ENCODE measurements around the gene SPINK7. TPM values are rescaled to one million over a fixed set of nuclear protein-coding genes. Genes with fewer than 3 reads are reported as not detected.

SPINK7 gene
- total RNA-seq, 1 donor from 2014 or later, result not detected

- Histone ChIP-seq H3K4me2 (ENCODE audit: low read length) (no peak within 1 kb of the TSS), H4K20me1 (ENCODE audit: insufficient read depth, low read length) (no peaks in the 10 kb centered on the region), H3K4me3 (ENCODE audit: insufficient read depth, low read depth, low read length) (no peak within 1 kb of the TSS), H3K27ac (ENCODE audit: low read depth, low read length) (no peak within 1 kb of the TSS), H3K27me3 (ENCODE audit: insufficient read depth, low read length) (no peaks in the 10 kb centered on the region), H2AFZ (ENCODE audit: low read depth, low read length) (no peak within 1 kb of the TSS), H3K9me3 (ENCODE audit: insufficient read depth, low read depth, low read length) (no peaks in the 10 kb centered on the region), H3K36me3 (ENCODE audit: insufficient read depth, low read length) (no peaks in the 10 kb centered on the region), H3K4me1 (ENCODE audit: insufficient read depth, low read length) (no peaks in the 10 kb centered on the region), H3K79me2 (ENCODE audit: insufficient read depth, low read length) (no peaks in the 10 kb centered on the region), H3K9ac (ENCODE audit: low read length) (no peak within 1 kb of the TSS)
- no peaks in the 10 kb centered on the region for H3K27me3 Mint-ChIP-seq (ENCODE audit: low read depth, unreplicated experiment)
- H3K4me1 Mint-ChIP-seq (ENCODE audit: low read depth, unreplicated experiment), result no peaks in the 10 kb centered on the region
- no peak within 1 kb of the TSS for H3K4me3 Mint-ChIP-seq (ENCODE audit: unreplicated experiment)
- peaks cover 3% of the 10 kb centered on the region for H3K9me3 Mint-ChIP-seq (ENCODE audit: unreplicated experiment)
- no peak for DNase-seq (ENCODE audit: low read depth)
- no peak for FAIRE-seq
- H3K36me3 Mint-ChIP-seq (ENCODE audit: low read depth, unreplicated experiment), result no peaks in the 10 kb centered on the region
- TF ChIP-seq CTCF (IDR thresholded peaks at IDR 0.05; ENCODE audit: insufficient read depth, low read depth, low read length) (no peak), EZH2 (IDR thresholded peaks at IDR 0.05; ENCODE audit: insufficient read depth, low read length) (no peak)
- no peak within 1 kb of the TSS for H3K27ac Mint-ChIP-seq (ENCODE audit: unreplicated experiment)
Observed at GRCh38 chr5:148335259-148335658, 23.0 kb downstream of the SPINK7 start, which contains the start of gene SPINK9. TSS of gene SPINK9 (plus strand) at chr5:148335559. CDS start at chr5:148335614, 55 bp downstream.

- no peak overlapping the region for H2AFZ ChIP-seq (ENCODE audit: low read depth, low read length)
- H3K9me3 ChIP-seq (ENCODE audit: insufficient read depth, low read depth, low read length), result no peaks in the 10 kb centered on the region
- no peaks in the 10 kb centered on the region for H3K27me3 ChIP-seq (ENCODE audit: insufficient read depth, low read length)
- no peak overlapping the region for H3K4me3 Mint-ChIP-seq (ENCODE audit: unreplicated experiment)
- no peaks in the 10 kb centered on the region for H3K9me3 Mint-ChIP-seq (ENCODE audit: unreplicated experiment)
- no peak overlapping the region for H3K9ac ChIP-seq (ENCODE audit: low read length)
- no peaks in the 10 kb centered on the region for H3K4me1 ChIP-seq (ENCODE audit: insufficient read depth, low read length)
- H4K20me1 ChIP-seq (ENCODE audit: insufficient read depth, low read length), result no peaks in the 10 kb centered on the region
- no peak overlapping the region for H3K4me2 ChIP-seq (ENCODE audit: low read length)
- no peaks in the 10 kb centered on the region for H3K36me3 Mint-ChIP-seq (ENCODE audit: low read depth, unreplicated experiment)
- no peak overlapping the region for H3K27ac Mint-ChIP-seq (ENCODE audit: unreplicated experiment)
- H3K27me3 Mint-ChIP-seq (ENCODE audit: low read depth, unreplicated experiment), result no peaks in the 10 kb centered on the region
- H3K79me2 ChIP-seq (ENCODE audit: insufficient read depth, low read length), result no peaks in the 10 kb centered on the region
- no peaks in the 10 kb centered on the region for H3K36me3 ChIP-seq (ENCODE audit: insufficient read depth, low read length)
- DNase-seq (ENCODE audit: low read depth) (no peak), FAIRE-seq (no peak)
- TF ChIP-seq EZH2 (IDR thresholded peaks at IDR 0.05; ENCODE audit: insufficient read depth, low read length), result no peak
- H3K4me3 ChIP-seq (ENCODE audit: insufficient read depth, low read depth, low read length), result no peak overlapping the region
- H3K4me1 Mint-ChIP-seq (ENCODE audit: low read depth, unreplicated experiment), result no peaks in the 10 kb centered on the region
- H3K27ac ChIP-seq (ENCODE audit: low read depth, low read length), result no peak overlapping the region
Observed at GRCh38 chr5:148336704-148337435, 24.6 kb downstream of the SPINK7 start.

- no peaks in the 10 kb centered on the region for H3K9me3 Mint-ChIP-seq (ENCODE audit: unreplicated experiment)
- no peak overlapping the region for H3K27ac Mint-ChIP-seq (ENCODE audit: unreplicated experiment)
- no peaks in the 10 kb centered on the region for H3K27me3 Mint-ChIP-seq (ENCODE audit: low read depth, unreplicated experiment)
- DNase-seq (ENCODE audit: low read depth), result no peak
- Histone ChIP-seq H3K4me3 (ENCODE audit: insufficient read depth, low read depth, low read length) (no peak overlapping the region), H3K9ac (ENCODE audit: low read length) (no peak overlapping the region), H3K36me3 (ENCODE audit: insufficient read depth, low read length) (no peaks in the 10 kb centered on the region), H3K79me2 (ENCODE audit: insufficient read depth, low read length) (no peaks in the 10 kb centered on the region), H3K4me2 (ENCODE audit: low read length) (no peak overlapping the region), H3K9me3 (ENCODE audit: insufficient read depth, low read depth, low read length) (no peaks in the 10 kb centered on the region), H3K27me3 (ENCODE audit: insufficient read depth, low read length) (no peaks in the 10 kb centered on the region), H4K20me1 (ENCODE audit: insufficient read depth, low read length) (no peaks in the 10 kb centered on the region), H3K27ac (ENCODE audit: low read depth, low read length) (no peak overlapping the region), H3K4me1 (ENCODE audit: insufficient read depth, low read length) (no peaks in the 10 kb centered on the region), H2AFZ (ENCODE audit: low read depth, low read length) (no peak overlapping the region)
- FAIRE-seq, result no peak
- TF ChIP-seq EZH2 (IDR thresholded peaks at IDR 0.05; ENCODE audit: insufficient read depth, low read length), result no peak
- TF ChIP-seq CTCF (IDR thresholded peaks at IDR 0.05; ENCODE audit: insufficient read depth, low read depth, low read length), result no peak
- H3K4me3 Mint-ChIP-seq (ENCODE audit: unreplicated experiment), result no peak overlapping the region
- H3K36me3 Mint-ChIP-seq (ENCODE audit: low read depth, unreplicated experiment), result no peaks in the 10 kb centered on the region
- H3K4me1 Mint-ChIP-seq (ENCODE audit: low read depth, unreplicated experiment), result no peaks in the 10 kb centered on the region
Observed at GRCh38 chr5:148342371-148343045, 30.3 kb downstream of the SPINK7 start.
